ENCODE measurements around the gene CFAP210.

CFAP210 gene

GRCh38 chr2:169694113-169694893, at the start of gene CFAP210, which contains the start of gene PHOSPHO2:
Gene CFAP210 (minus strand): TSS chr2:169694405. CDS start chr2:169694327, 78 bp downstream.
Gene PHOSPHO2 (plus strand): TSS chr2:169694469. CDS start chr2:169700972, 6,503 bp downstream.
- peak; percentile 97 to 98 for DNase-seq (ENCODE audit: low read depth in 2 of 2)

GRCh38 chr2:169743549-169743948, 49.3 kb upstream of the CFAP210 start:
- DNase-seq (ENCODE audit: low read depth in 2 of 2) = no peak

- DNase-seq (ENCODE audit: low read depth in 2 of 2) = no peak
Measured at GRCh38 chr2:169739351-169739750, 45.1 kb upstream of the CFAP210 start.

- no peak for DNase-seq (ENCODE audit: low read depth in 2 of 2)
Measured at GRCh38 chr2:169738566-169739229, 44.5 kb upstream of the CFAP210 start.

GRCh38 chr2:169736902-169737301, 42.7 kb upstream of the CFAP210 start:
- DNase-seq (ENCODE audit: low read depth in 2 of 2) = no peak

GRCh38 chr2:169735623-169736022, 41.4 kb upstream of the CFAP210 start:
- no peak for DNase-seq (ENCODE audit: low read depth in 2 of 2)

- DNase-seq (ENCODE audit: low read depth in 2 of 2) = no peak
Measured at GRCh38 chr2:169734169-169734847, 40.1 kb upstream of the CFAP210 start.

- DNase-seq (ENCODE audit: low read depth in 2 of 2) = no peak
Measured at GRCh38 chr2:169732583-169733358, 38.6 kb upstream of the CFAP210 start.

- DNase-seq (ENCODE audit: low read depth in 2 of 2) = no peak
Measured at GRCh38 chr2:169732075-169732474, 37.9 kb upstream of the CFAP210 start.

- no peak for DNase-seq (ENCODE audit: low read depth in 2 of 2)
Measured at GRCh38 chr2:169729274-169729605, 35.0 kb upstream of the CFAP210 start.

- no peak for DNase-seq (ENCODE audit: low read depth in 2 of 2)
Measured at GRCh38 chr2:169727065-169727464, 32.9 kb upstream of the CFAP210 start.

GRCh38 chr2:169721016-169721415, 26.8 kb upstream of the CFAP210 start:
- DNase-seq (ENCODE audit: low read depth in 2 of 2) = no peak

- DNase-seq (ENCODE audit: low read depth in 2 of 2) = no peak
Measured at GRCh38 chr2:169718930-169719504, 24.8 kb upstream of the CFAP210 start.

- no peak for DNase-seq (ENCODE audit: low read depth in 2 of 2)
Measured at GRCh38 chr2:169717691-169718063, 23.5 kb upstream of the CFAP210 start.

- no peak for DNase-seq (ENCODE audit: low read depth in 2 of 2)
Measured at GRCh38 chr2:169716938-169717690, 22.9 kb upstream of the CFAP210 start.

- no peak for DNase-seq (ENCODE audit: low read depth in 2 of 2)
Measured at GRCh38 chr2:169716238-169716886, 22.2 kb upstream of the CFAP210 start.

- DNase-seq (ENCODE audit: low read depth in 2 of 2) = no peak
Measured at GRCh38 chr2:169715379-169716237, 21.4 kb upstream of the CFAP210 start.

GRCh38 chr2:169714699-169715098, 20.5 kb upstream of the CFAP210 start:
- no peak for DNase-seq (ENCODE audit: low read depth in 2 of 2)

GRCh38 chr2:169713331-169713730, 19.1 kb upstream of the CFAP210 start:
- DNase-seq (ENCODE audit: low read depth in 2 of 2) = no peak

Measured in activated CD4-positive, alpha-beta T cell treated with anti-CD3 and anti-CD28 coated beads for 24 hours (primary cell).